BJ (cell line): ENCODE measurements around the gene SMC4. TPM values are rescaled to one million over a fixed set of nuclear protein-coding genes. Genes with fewer than 3 reads are reported as not detected.

Experiments
- CTCF ChIA-PET: fragments of 350-600 bp; formaldehyde crosslinking; extraction: SDS; loops from one replicate; lab custom pipeline; 2021; ENCODE audit warnings: antibody characterized with exemption, inconsistent platforms; lab: Yijun Ruan, JAX
- POLR2A ChIA-PET: fragments of 300-600 bp; sonication (Branson Sonifier 250); formaldehyde crosslinking; extraction: SDS; loops from one replicate; lab custom pipeline; 2021; ENCODE audit warnings: antibody characterized with exemption; lab: Charles Lee
- DNase-seq: peaks from one replicate; pipeline ENCODE4 v3.0.0-alpha.2; 2011; ENCODE audit warnings: low read depth
- H3K27me3 ChIP-seq: 2 replicates; pipeline ENCODE4 v1.6.0; 2011; ENCODE audit warnings: low read length; ENCODE audit not compliant: control insufficient read depth, insufficient read depth
- H3K36me3 ChIP-seq: 2 replicates; pipeline ENCODE4 v1.5.1; 2011; ENCODE audit warnings: low read length; ENCODE audit not compliant: control insufficient read depth, insufficient read depth
- H3K4me3 ChIP-seq: 2 replicates; pipeline ENCODE4 v1.5.1; 2011; ENCODE audit warnings: low read depth, mild to moderate bottlenecking, control low read depth, low read length
- CTCF ChIP-seq: IDR thresholded peaks from 2 replicates; pipeline ENCODE4 v1.5.1; 2011; ENCODE audit warnings: low read depth, mild to moderate bottlenecking, control low read depth, inconsistent platforms, low read length, moderate library complexity; ENCODE audit not compliant: insufficient read depth
- polyA plus RNA-seq: library from polyadenylated mRNA; depleted of rRNA; stranded (reverse); fragments of >200 nt; gene quantifications from 2 replicates; pipeline ENCODE4 v1.2.3, GENCODE V29; 2011; rRNA removed
- small RNA-seq: library from RNA; depleted of rRNA; stranded (forward); fragments of <200 nt; gene quantifications from one replicate; pipeline ENCODE3, GENCODE V24; 2012; ENCODE audit warnings: low replicate concordance, low read depth; ENCODE audit not compliant: insufficient read length

The SMC4 gene
- polyA plus RNA-seq, 1 experiment: 26.1 TPM

- H3K27me3 ChIP-seq: no peaks in the 10 kb centered on the region
- H3K4me3 ChIP-seq: no peak overlapping the region
- POLR2A ChIA-PET: no interaction called here
- TF ChIP-seq CTCF: no peak
- CTCF ChIA-PET: interaction anchor here (0.9 to 1.3 kb wide), 3 partner anchors 33 to 67 kb away, joined by 3 to 4 read pairs (median 3); partner anchors contain the start of gene TRIM59
- H3K36me3 ChIP-seq: no peaks in the 10 kb centered on the region
- no peak for DNase-seq
Observed at GRCh38 chr3:160482796-160483195, 83.3 kb downstream of the SMC4 start.

Small RNA genes within 50 kb of the gene (small RNA-seq; reads per million reads assigned to genes)
- gene MIR15B (30,882 reads per million, percentile 100 among the genes with 10 or more reads in this experiment), gene MIR16-2 (138 reads per million, percentile 92 among the genes with 10 or more reads in this experiment), gene RNU7-136P (not detected)

Other genes with a start within 250 kb of the SMC4 start
- gene C3orf80, start 174.2 kb upstream of the SMC4 start, polyA plus RNA-seq: 0.11 and 0.12 TPM in 2 replicates
- 10.4 and 20.6 TPM in 2 replicates for gene IFT80, start 425 bp upstream of the SMC4 start, polyA plus RNA-seq
- gene TRIM59, start 50.1 kb downstream of the SMC4 start, polyA plus RNA-seq: 10.3 and 17.2 TPM in 2 replicates
- 9.8 and 20.7 TPM in 2 replicates for gene KPNA4, start 165.9 kb downstream of the SMC4 start, polyA plus RNA-seq